ENCODE results near the gene RASAL2. TPM values are rescaled to one million over a fixed set of nuclear protein-coding genes. Genes with fewer than 3 reads are reported as not detected.

The RASAL2 gene
- polyA plus RNA-seq, 1 experiment = 21.4 TPM

DNA sequence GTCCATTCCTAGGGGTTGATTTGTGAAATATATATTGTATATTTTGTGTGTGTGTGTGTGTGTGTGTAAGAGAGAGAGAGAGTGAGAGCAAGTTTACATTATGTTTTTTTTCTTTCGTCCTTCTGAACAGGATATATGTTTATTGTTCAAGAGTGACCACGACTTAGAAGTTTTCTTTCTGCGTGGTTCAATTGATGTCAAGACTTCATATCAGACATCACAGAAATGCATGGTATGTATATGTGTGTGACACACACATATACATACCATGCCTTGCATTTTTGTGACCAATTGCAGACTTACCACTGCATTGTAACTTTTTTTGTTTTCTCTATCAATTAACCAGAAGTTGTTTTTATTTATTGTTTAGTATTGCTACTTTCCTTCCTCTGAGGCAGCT lies 2.5 kb downstream of the RASAL2 start:
- Histone ChIP-seq H3K27ac (ENCODE audit: low read depth, low read length) (no peak overlapping the region), H3K4me3 (ENCODE audit: low read depth, low read length) (peak overlapping the region; percentile 88; the same call in 1 of the 2 replicates), H3K9me3 (ENCODE audit: control insufficient read depth, insufficient read depth, low read length) (no peaks in the 10 kb centered on the region; the same call in 1 of the 2 replicates), H3K27me3 (ENCODE audit: control insufficient read depth, insufficient read depth, low read length) (no peaks in the 10 kb centered on the region)
- DNase-seq (ENCODE audit: low read depth, low spot score) = no peak
- ChIA-PET POLR2A (interaction anchor here (0.5 to 0.6 kb wide), 2 partner anchors 47 to 102 kb away, joined by 3 to 5 read pairs; no protein-coding TSS in a partner anchor), CTCF (interaction anchor here (1.5 to 1.6 kb wide), 2 partner anchors 65 to 148 kb away, joined by 3 to 7 read pairs; no protein-coding TSS in a partner anchor)
- TF ChIP-seq, protein P1, sequence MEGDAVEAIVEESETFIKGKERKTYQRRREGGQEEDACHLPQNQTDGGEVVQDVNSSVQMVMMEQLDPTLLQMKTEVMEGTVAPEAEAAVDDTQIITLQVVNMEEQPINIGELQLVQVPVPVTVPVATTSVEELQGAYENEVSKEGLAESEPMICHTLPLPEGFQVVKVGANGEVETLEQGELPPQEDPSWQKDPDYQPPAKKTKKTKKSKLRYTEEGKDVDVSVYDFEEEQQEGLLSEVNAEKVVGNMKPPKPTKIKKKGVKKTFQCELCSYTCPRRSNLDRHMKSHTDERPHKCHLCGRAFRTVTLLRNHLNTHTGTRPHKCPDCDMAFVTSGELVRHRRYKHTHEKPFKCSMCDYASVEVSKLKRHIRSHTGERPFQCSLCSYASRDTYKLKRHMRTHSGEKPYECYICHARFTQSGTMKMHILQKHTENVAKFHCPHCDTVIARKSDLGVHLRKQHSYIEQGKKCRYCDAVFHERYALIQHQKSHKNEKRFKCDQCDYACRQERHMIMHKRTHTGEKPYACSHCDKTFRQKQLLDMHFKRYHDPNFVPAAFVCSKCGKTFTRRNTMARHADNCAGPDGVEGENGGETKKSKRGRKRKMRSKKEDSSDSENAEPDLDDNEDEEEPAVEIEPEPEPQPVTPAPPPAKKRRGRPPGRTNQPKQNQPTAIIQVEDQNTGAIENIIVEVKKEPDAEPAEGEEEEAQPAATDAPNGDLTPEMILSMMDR (IDR thresholded peaks at IDR 0.05; ENCODE audit: low read depth, low read length) = no peak

GRCh38 chr1:178098262-178098661 lies 4.4 kb downstream of the RASAL2 start:
- Histone ChIP-seq H3K27me3 (ENCODE audit: control insufficient read depth, insufficient read depth, low read length) (no peaks in the 10 kb centered on the region), H3K4me3 (ENCODE audit: low read depth, low read length) (peak overlapping the region; percentile 18; the same call in 1 of the 2 replicates), H3K27ac (ENCODE audit: low read depth, low read length) (no peak overlapping the region), H3K9me3 (ENCODE audit: control insufficient read depth, insufficient read depth, low read length) (no peaks in the 10 kb centered on the region; the same call in 1 of the 2 replicates)
- POLR2A ChIA-PET = no interaction called here
- DNase-seq (ENCODE audit: low read depth, low spot score) = no peak
- TF ChIP-seq, protein P1 (IDR thresholded peaks at IDR 0.05; ENCODE audit: low read depth, low read length) = no peak
- CTCF ChIA-PET = interaction anchor here (1.1 to 1.3 kb wide), 2 partner anchors 24 to 66 kb away, joined by 4 to 8 read pairs; no protein-coding TSS in a partner anchor

DNA sequence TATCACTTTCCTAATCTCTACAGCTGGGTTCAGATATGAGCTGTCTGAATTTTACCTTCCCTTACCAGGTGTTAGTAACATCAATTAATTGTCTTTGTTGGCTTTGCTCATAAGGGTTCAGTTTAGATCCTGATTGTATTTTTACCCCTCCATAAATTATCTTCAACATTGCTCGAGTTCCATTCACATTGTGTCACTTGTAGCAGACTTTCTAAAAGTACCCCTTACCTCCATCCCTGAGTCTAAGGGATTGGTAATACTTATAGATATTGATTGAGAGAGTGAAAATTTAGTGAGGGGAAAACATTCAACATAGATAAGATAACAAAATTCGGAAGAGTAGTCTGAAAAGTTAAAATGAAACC lies 7.3 kb downstream of the RASAL2 start:
- DNase-seq (ENCODE audit: low read depth, low spot score) = no peak
- H3K27me3 ChIP-seq (ENCODE audit: control insufficient read depth, insufficient read depth, low read length) = no peaks in the 10 kb centered on the region
- no peak overlapping the region for H3K27ac ChIP-seq (ENCODE audit: low read depth, low read length)
- ChIA-PET POLR2A (no interaction called here), CTCF (no interaction called here)
- TF ChIP-seq, protein P1 (IDR thresholded peaks at IDR 0.05; ENCODE audit: low read depth, low read length) = no peak
- no peak overlapping the region for H3K4me3 ChIP-seq (ENCODE audit: low read depth, low read length)
- no peaks in the 10 kb centered on the region for H3K9me3 ChIP-seq (ENCODE audit: control insufficient read depth, insufficient read depth, low read length)

GRCh38 chr1:178101654-178102053 lies 7.8 kb downstream of the RASAL2 start:
- POLR2A ChIA-PET = no interaction called here
- no peak for DNase-seq (ENCODE audit: low read depth, low spot score)
- CTCF ChIA-PET = no interaction called here
- TF ChIP-seq, protein P1 (IDR thresholded peaks at IDR 0.05; ENCODE audit: low read depth, low read length) = no peak
- Histone ChIP-seq H3K27ac (ENCODE audit: low read depth, low read length) (no peak overlapping the region), H3K27me3 (ENCODE audit: control insufficient read depth, insufficient read depth, low read length) (no peaks in the 10 kb centered on the region), H3K4me3 (ENCODE audit: low read depth, low read length) (no peak overlapping the region), H3K9me3 (ENCODE audit: control insufficient read depth, insufficient read depth, low read length) (no peaks in the 10 kb centered on the region)

DNA sequence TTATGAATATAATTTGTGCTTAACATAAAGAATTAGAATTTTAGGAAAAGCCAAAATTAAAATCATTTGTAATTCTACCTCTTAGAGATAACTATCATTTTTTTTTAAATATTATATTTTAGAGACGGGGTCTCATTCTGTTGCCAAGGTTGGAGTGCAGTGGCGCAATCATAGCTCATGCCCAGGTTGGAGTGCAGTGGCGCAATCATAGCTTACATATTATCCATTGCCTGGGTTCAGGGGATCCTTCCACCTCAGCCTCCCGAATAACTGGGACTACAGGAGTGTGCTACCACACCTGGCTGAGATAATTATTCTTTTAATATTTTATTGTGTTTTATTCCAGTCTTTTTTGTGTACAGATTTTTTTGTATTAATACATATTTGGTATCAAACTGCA lies 8.3 kb downstream of the RASAL2 start:
- DNase-seq (ENCODE audit: low read depth, low spot score) = no peak
- Histone ChIP-seq H3K27ac (ENCODE audit: low read depth, low read length) (no peak overlapping the region), H3K27me3 (ENCODE audit: control insufficient read depth, insufficient read depth, low read length) (no peaks in the 10 kb centered on the region), H3K4me3 (ENCODE audit: low read depth, low read length) (no peak overlapping the region), H3K9me3 (ENCODE audit: control insufficient read depth, insufficient read depth, low read length) (no peaks in the 10 kb centered on the region)
- CTCF ChIA-PET = no interaction called here
- POLR2A ChIA-PET = no interaction called here
- TF ChIP-seq, protein P1 (IDR thresholded peaks at IDR 0.05; ENCODE audit: low read depth, low read length) = no peak

Measured in AG04450 (cell line).